Jurkat, Clone E6-1 (cell line): ENCODE measurements around the gene DAB2.
"Not testable (repeated sequence)": the region's sequence is repeated elsewhere in the genome, so short reads cannot be mapped to it uniquely, and the experiment has no call there.

Experiments
- DNase-seq: peaks from one replicate; pipeline ENCODE4 v3.0.0-alpha.2; 2011; ENCODE audit warnings: low read depth, low spot score
- H3K4me3 ChIP-seq: 2 replicates; pipeline ENCODE4 v1.5.1; 2011; ENCODE audit warnings: mild to moderate bottlenecking, low read length, control low read depth, moderate library complexity

Gene DAB2

DNA sequence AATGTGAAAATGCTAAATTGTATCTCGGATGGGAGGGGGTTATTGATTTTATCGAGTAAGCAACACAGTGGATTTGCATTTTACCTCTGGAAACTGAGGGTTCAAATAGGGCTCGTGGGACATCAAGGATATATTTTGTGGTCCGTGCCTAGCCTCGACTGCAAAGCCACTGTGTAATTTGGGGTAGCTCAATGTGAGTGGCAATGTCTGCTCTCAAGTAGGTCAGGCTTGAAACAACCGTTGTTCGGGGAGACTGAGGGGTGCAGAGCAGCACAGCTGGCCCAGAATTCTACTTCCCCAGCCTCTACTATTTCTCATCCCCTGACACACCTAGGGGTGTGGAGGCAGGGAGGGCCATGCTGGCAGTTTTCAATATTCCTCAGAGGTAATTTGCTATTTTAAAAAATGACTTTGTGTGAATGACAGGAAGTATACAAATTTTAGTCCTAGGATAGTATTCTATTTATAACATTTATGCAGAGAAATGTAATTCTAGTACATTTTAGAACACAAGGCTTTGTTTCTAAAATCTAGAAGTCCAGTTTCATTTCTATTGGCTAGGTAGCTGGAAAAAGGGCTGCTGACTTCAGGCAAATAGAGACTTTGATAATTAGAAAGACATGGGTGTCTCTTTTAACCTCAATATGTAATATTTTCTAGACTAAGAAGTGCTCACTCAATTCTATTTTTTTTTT, 1.4 kb upstream of the DAB2 start:
- no peak overlapping the region for H3K4me3 ChIP-seq
- no peak for DNase-seq

DNA sequence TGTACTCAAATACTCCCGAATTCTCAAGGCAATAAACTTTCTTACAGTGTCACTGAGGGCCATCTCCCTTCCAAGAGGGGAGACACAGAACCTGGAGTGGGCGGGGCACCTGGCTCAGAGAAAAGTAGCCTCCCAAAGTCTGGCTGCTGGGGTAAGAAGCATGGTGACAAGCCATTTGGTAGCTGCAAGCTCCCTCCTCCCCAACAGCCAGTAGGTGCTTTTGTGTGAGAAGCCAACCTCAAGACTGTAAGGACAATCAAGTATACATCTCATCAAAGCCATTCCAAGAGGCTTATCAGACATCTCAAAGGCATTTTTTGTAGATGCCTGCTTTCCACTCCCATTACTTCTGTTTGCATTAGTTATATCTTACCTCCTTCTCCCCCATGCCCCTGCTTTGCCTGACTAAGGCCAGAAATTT, 1.4 kb downstream of the DAB2 start:
- DNase-seq = no peak
- H3K4me3 ChIP-seq = no peak overlapping the region

DNA sequence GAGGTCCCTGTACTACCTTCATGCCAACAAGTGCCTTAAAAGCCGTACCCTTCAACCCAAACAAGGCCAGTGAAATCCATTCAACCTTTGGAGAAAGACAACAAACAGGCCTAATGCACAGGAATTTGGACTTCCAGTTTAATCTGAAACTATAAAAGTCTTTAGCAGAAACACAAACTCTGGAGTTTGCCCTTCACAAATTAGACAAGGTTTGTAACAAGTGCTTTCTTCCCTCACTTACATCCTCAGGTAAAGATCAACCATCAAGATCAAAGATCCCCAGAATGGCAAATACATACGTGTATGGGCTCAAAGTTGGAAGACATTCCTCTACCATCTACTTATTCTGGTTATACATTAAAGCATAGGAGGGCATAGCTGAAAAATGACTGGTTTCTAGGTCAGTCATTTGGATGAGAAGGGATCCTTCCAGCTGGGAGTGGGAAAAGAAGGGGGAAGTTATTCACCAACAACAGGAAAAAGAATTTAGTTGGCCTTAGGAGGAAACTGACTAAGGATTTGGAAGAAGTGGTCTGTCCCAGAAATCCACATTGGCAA, 2.0 kb downstream of the DAB2 start:
- H3K4me3 ChIP-seq = no peak overlapping the region
- no peak for DNase-seq

DNA sequence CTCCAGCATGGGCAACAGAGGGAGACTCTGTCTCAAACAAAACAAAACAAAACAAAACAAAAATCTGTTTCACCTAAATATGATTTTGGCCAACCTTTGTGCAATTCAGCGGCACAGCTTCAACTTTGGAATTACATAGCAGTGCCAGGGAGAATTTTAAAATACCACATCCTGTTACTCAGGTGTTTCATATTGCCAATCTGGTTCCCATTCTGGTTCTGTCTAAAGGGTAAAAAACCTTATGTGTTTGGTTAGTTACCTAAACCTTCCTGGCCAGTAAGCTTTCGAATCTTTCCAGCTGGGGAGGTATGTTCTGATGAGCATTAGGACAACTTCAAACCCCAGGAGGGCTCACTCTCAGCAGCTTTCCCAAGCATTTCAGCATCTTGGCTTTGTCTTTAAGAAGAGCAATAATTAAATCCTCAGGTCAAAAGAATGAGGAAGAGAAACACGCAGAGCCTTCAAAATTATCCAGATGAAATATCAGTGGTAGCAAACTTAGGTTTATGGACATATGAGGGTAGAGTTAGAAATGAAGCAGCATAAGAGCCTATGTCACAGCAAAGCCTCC, 2.7 kb downstream of the DAB2 start:
- DNase-seq = no peak
- H3K4me3 ChIP-seq = no peak overlapping the region

DNA sequence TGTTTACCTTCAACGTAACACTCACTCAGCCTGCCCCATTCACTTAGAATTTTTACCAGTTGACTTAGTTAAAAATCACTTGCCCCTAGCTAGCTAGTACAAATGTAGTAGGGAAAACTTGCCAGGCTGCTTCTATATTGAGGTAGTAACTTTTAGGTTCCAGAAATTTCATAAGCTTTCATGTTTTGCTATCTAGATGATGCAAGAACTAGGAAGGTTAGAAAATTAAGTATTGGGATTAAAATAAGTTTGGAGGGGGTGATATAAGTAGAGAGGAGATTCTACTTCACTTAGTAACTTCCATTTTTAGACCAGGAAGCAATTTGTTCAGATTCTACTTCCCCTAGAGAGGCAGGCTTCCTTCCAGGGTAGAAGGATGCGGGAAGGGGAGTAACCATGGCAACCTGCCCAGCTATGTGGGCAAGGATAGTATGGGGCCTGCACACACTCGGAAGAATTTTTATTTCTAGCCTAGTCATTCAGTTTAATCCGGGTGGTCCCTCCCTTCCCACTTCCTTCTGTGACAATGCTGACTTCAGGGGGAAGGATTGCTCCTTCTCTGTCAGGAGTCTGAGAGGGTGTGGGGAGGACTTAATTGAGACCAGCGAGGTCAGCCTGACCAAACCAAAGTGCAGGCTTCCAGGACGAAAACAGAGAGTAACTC, 4.2 kb downstream of the DAB2 start:
- no peak for DNase-seq
- H3K4me3 ChIP-seq = no peak overlapping the region

DNA sequence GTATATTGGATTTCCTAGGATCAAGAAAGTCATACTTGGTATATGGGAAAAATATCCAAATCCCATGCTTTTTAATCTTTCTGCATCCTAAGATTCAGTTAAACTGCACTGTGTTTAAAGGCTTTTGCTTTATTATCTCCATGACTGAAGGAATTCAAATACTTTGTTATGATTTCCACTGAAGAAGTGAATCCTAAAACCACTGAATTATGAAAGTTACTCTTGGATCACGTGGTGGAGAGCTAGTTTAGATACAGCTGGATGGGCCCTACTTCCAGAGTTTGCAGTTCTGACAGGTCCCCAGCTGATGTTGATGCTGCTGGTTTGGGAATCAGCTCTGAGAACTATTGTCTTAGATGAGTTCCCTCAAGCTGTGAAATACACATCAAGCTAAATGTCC, 5.0 kb downstream of the DAB2 start:
- H3K4me3 ChIP-seq = no peak overlapping the region
- DNase-seq = no peak

DNA sequence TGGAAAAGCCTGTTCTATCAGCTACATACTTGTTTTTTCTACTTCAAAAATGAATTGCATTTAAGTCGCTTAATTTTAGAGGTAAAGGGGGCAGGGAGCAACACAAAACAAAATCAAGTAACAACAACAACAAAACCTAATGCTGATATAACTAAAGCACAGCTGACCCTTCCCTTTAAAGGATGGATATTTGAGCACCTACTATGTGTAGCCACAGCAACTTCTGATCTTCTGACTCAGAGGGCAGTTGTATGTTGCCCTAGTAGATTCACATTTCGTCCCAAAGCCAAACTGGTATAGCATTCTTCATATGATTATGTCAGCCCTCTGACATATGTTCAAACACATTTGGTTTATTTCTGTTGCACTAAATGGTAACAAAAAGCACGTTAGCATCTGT, 6.8 kb downstream of the DAB2 start:
- DNase-seq = no peak
- H3K4me3 ChIP-seq = no peak overlapping the region

DNA sequence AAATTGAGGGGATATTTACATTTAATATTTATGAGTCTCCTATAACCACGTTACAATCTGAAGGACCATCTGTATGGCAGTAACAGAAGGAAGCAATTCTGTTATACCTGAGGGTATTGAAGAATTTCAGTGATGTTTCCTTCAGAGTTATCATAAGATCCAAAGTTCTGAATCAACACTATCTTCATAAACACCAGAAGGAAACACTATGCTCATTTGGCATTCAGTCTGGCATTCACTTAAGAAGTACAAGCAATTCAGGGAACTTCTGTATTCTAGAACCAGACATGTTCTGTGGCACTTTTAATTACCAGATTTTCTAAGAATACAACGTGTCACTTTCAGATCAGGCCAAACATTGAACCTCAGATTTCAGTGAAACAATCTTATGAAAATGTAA, 9.6 kb downstream of the DAB2 start:
- no peak overlapping the region for H3K4me3 ChIP-seq
- no peak for DNase-seq

DNA sequence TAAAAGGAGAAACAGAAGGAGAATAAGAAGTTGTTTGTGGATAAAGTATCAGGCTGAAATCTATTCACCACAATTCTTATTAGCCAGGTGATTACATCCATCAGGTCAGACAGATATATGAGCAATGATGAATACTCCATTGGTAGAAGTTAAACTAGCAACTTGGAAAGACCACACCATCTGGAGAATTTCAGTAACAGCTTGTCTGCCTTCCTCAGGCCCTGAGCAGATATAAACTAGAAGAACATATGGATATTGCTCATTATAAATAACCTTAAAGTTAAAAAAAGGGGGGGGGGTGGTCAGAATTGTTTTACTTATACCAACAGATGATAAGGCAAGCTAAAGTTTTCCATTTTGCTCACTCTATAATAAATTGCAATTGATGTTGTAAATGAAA, 10.4 kb downstream of the DAB2 start:
- H3K4me3 ChIP-seq = no peak overlapping the region
- DNase-seq = no peak

DNA sequence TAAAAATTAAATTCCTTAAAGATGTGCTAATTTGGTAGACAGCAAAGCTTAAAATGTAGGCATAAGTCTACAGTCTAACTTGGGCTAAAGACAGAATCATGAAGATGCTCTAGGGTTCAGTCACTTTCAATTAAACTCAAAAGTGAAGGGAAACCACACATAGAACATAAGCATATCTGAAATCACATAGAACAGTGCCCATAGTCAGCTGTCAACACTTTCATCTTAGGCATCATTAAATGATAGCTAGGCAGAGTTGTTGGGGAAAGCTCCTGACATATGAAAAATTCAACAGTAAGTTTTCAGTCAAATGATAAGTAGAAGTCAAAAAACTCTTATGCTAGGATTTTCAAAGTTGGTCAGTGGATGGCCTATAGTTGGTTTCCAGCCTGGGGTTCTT, 11.0 kb downstream of the DAB2 start:
- H3K4me3 ChIP-seq = no peak overlapping the region
- no peak for DNase-seq

DNA sequence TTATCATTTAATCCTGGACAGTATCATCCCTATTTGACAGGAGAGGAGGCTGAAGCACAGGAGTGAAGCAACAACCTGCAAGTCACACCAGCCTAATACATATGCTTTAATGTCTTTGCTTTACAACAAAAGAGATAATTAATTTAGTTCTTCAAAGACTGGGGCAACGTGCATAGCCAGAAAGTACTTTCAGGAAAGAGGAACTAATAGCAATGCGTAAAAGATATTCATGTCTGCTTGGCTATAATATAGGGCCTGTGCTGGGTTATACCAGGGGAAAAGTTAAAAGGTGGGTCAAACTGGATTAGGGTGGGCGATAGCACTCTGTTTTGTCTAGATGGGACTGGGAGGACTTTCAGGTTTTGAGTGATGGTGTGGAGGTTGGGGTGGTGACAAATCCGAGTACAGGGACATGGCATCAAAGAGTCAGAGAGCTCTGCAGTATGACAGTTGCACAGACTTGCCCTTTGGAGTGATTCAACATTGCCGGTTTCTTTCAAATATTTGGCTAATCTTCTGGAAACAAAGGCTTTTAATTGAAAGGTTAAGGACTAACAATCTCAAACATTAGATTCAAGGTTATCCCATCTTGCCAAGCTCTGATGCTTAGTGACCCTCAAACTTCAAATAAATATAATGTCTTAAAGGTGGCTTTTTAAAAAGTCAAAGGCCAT, 11.9 kb downstream of the DAB2 start:
- no peak overlapping the region for H3K4me3 ChIP-seq
- no peak for DNase-seq

DNA sequence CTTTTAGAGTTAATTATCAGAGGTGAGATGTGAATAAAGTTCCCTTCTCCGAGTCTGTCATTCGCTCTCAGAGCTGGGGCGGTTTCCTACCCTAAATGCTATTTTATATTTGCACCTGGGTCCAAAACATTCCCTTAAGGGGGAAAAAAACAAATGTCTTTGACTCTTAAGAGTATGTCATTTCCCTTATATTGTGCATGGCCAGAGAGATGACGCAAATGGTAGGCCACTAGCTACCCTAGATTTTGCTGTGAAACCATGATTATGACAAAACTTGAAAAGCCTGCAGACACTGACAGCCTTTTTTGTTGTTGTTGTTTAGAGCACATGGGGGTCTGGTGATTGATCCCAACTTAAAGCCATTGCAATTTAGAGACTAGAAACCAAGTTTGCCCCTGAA, 12.8 kb downstream of the DAB2 start:
- no peak overlapping the region for H3K4me3 ChIP-seq
- no peak for DNase-seq

DNA sequence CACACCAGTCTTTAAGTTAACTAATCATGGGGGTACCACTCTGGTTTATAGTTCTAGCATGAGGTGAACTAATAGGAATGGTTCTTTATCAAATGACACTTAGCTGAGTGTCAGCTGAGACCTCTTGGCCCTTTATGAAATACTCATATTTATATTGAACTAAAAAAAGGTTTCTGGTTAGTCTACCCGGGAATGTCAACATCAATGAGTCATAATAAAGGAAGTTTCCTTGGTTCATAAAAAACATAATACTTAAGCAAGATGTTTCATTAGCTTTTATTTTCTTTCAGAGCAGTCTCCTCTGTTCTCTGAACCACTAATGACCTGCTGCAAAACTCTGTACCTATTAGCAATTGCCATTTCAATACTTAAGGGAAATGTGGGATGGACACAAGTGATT, 13.7 kb downstream of the DAB2 start:
- no peak for DNase-seq
- H3K4me3 ChIP-seq = no peak overlapping the region

DNA sequence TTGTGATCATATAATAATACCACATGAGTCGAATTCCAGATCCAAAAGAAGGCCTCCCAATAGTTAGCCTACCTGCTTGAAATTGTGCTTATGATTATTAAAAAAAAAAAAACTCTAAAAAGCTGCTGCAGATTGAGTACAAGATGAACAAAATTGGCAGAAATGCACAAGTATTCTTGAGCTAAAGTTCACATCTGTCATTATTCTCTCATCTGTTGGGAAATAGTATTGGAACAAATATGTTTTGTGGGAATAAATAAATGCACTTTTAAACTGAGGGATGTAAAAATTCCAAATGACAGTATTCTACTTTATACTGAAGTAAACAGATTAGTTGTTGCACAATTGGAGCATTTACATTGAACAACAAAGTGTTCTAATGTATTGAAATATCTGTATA, 15.7 kb downstream of the DAB2 start:
- no peak for DNase-seq

DNA sequence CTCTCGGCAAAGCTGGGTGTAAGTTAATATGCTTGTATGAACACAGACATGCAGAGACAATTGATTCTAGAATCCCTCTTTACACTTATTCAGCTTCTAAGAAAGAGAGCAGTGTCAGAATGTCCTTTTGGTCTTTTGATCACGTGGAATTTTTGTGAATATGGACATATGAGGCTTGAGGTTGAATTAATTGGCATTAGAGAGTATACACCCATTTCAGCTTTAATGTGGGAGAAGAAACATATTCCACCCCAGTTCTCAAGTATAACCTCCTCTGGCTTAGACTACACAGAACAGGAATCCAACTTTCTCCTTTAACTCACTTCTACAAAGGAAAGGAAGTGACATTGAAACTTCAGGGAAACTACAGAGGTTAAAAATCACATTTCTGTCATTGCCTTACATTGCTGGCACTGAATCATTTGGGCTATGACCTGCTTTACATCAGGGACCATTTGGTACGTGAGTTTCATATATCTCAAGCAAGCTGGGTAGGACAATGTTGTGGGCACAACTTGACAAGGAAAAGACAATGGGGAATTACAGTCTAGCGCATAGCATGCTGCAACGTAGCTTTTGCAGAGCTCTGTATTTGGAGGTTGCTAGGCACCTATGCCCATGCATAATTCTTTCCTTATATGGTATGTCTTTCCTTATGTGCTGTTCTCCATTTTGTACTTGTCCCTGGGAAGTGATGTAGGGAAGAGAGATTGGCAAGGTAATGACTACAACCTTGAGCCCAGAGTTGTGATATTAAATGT, 19.5 kb downstream of the DAB2 start:
- H3K4me3 ChIP-seq = no peak overlapping the region
- DNase-seq = no peak

More for the DNA sequence above, 15.7 kb downstream of the DAB2 start:
- no peak overlapping the region for H3K4me3 ChIP-seq

DNA sequence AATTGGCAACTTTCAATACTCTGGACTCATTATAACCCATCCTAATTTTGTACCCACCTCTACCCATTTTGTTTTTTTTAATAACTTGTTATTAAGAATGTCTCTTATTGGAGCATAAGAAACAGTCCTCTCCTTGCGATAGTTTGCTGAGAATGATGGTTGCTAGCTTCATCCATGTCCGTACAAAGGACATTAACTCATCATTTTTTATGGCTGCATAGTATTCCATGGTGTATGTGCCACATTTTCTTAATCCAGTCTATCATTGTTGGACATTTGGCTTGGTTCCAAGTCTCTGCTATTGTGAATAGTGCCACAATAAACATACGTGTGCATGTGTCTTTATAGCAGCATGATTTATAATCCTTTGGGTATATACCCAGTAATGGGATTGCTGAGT, 21.0 kb downstream of the DAB2 start:
- DNase-seq, H3K4me3 ChIP-seq: not testable (repeated sequence)

DNA sequence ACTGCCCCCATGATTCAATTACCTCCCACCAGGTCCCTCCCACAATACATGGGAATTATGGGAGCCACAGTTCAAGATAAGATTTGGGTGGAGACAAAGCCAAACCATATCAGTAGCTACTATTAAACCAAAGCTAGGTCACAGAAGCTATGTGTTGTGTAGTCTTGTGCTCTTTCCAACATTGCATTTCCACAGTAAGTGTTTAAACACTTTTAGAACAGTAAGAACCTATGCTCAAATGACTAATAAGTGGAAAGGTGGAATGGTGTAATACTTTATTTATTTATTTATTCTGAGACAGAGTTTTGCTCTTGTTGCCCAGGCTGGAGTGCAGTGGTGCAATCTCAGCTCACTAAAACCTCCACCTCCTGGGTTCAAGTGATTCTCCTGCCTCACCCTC, 22.6 kb downstream of the DAB2 start:
- not testable (repeated sequence) for DNase-seq, H3K4me3 ChIP-seq

DNA sequence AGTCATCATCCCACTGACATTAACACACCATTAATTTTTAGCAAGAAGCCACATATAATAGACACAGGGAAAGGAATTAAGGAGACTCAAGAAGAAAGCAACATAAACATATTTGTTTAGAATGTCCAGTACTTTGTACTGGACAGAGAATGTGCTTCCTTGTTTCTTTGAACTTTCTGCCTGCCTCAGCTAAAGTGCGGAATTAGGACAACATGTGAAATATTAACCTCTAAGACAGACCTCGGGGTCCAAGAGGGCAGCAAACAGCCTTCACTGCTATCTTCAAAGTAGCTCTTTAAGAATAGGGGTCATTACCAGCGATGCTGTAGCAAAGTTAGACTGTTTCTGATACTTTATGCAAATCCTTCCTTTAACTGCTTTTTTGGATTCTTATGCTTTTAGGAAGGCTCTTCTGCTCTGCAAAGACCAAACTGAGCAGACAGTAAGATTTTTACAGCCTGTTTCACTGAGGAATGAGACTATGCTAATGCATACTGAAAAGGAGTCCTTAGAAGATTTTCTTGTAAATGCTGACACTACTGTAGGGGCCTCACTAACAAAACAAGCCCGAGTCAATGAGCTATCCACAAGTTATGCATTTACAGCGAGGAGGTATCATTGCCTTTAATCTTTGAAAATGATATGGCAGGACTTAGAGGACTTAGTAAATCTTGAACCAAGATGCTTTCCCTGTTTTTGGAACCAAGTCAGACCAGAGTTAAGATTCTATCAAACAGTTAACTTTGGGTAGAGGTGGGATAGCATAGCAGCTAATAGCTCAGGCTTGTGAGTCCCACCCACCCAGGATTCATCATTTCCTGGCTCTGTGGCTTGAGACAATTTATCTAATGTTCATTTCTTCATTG, 23.8 kb downstream of the DAB2 start:
- no peak overlapping the region for H3K4me3 ChIP-seq
- DNase-seq = no peak
